Measurements from ENCODE around the gene MPZL1.

The MPZL1 gene

GRCh38 chr1:167676916-167677848 lies 44.6 kb upstream of the MPZL1 start:
- TF ChIP-seq, protein P1, sequence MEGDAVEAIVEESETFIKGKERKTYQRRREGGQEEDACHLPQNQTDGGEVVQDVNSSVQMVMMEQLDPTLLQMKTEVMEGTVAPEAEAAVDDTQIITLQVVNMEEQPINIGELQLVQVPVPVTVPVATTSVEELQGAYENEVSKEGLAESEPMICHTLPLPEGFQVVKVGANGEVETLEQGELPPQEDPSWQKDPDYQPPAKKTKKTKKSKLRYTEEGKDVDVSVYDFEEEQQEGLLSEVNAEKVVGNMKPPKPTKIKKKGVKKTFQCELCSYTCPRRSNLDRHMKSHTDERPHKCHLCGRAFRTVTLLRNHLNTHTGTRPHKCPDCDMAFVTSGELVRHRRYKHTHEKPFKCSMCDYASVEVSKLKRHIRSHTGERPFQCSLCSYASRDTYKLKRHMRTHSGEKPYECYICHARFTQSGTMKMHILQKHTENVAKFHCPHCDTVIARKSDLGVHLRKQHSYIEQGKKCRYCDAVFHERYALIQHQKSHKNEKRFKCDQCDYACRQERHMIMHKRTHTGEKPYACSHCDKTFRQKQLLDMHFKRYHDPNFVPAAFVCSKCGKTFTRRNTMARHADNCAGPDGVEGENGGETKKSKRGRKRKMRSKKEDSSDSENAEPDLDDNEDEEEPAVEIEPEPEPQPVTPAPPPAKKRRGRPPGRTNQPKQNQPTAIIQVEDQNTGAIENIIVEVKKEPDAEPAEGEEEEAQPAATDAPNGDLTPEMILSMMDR (IDR thresholded peaks at IDR 0.05; ENCODE audit: low read depth, low read length), result no peak
- no peak for DNase-seq (ENCODE audit: low read depth in 2 of 2)
- no peak overlapping the region for H3K4me3 ChIP-seq (replicated peaks in 1 of 2; ENCODE audit: low read depth in 2 of 2, low read length in 2 of 2)

GRCh38 chr1:167678422-167678821 lies 43.4 kb upstream of the MPZL1 start:
- H3K4me3 ChIP-seq (replicated peaks in 1 of 2; ENCODE audit: low read depth in 2 of 2, low read length in 2 of 2), result no peak overlapping the region
- no peak for DNase-seq (ENCODE audit: low read depth in 2 of 2)
- TF ChIP-seq, protein P1 (IDR thresholded peaks at IDR 0.05; ENCODE audit: low read depth, low read length), result no peak

- TF ChIP-seq, protein P1 (IDR thresholded peaks at IDR 0.05; ENCODE audit: low read depth, low read length), result no peak
- H3K4me3 ChIP-seq (replicated peaks in 1 of 2; ENCODE audit: low read depth in 2 of 2, low read length in 2 of 2), result no peak overlapping the region
- no peak for DNase-seq (ENCODE audit: low read depth in 2 of 2)
Measured at GRCh38 chr1:167678838-167679237, 42.9 kb upstream of the MPZL1 start.

DNA sequence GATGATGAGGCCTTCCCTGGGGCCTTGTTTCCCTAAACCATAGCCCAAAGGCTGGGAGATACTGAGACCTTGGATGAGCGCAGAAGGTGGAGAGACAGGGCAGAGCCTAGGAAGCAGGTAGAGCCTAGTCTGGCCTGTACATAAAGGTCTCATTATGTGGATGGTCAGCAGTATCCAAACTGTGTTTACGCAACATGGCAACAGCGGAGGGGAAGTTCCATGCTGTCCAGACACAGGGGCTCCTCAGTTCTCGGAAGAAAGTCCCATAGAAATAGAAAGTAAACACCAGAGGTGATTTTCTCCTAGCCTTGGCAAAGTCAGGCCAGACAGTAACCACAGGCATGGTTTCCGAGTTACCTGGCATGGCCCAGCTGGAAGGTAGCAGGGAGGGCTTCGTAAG lies 42.1 kb upstream of the MPZL1 start:
- H3K4me3 ChIP-seq (replicated peaks in 1 of 2; ENCODE audit: low read depth in 2 of 2, low read length in 2 of 2), result no peak overlapping the region
- TF ChIP-seq, protein P1 (IDR thresholded peaks at IDR 0.05; ENCODE audit: low read depth, low read length), result no peak
- DNase-seq (ENCODE audit: low read depth in 2 of 2), result no peak

DNA sequence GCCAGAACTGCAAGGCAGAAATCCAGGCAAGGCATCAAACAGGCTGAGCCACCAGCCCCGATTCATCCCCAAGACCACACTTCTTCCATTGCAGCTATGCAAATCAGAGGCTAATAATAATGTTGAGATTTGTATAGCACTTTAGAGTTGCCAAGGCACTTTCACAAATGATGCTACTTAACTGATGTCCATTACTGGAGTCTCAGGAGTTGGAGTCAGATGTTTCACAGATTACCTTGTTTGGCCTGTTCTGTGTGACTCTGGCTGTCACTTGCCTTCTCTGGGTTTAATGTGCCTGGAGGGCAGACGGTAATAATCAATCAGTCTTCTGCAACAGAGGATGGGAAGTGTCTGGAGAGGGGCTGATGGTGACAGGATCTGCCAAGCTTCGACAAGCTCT lies 40.8 kb upstream of the MPZL1 start:
- TF ChIP-seq, protein P1 (IDR thresholded peaks at IDR 0.05; ENCODE audit: low read depth, low read length), result no peak
- H3K4me3 ChIP-seq (replicated peaks in 1 of 2; ENCODE audit: low read depth in 2 of 2, low read length in 2 of 2), result no peak overlapping the region
- no peak for DNase-seq (ENCODE audit: low read depth in 2 of 2)

- DNase-seq (ENCODE audit: low read depth in 2 of 2), result no peak
- no peak overlapping the region for H3K4me3 ChIP-seq (replicated peaks in 1 of 2; ENCODE audit: low read depth in 2 of 2, low read length in 2 of 2)
- TF ChIP-seq, protein P1 (IDR thresholded peaks at IDR 0.05; ENCODE audit: low read depth, low read length), result no peak
Measured at GRCh38 chr1:167681451-167682098, 40.2 kb upstream of the MPZL1 start.
